GM21717 (cell line): ENCODE data around the gene PGF.
"Not testable (repeated sequence)": the region's sequence is repeated elsewhere in the genome, so short reads cannot be mapped to it uniquely, and the experiment has no call there.

ENCODE experiments used
- ATAC-seq: cut with Tn5 transposase; IDR thresholded peaks from one replicate; pipeline ENCODE4 v1.9.1; 2021; ENCODE audit warnings: mild to moderate bottlenecking, moderate library complexity; ENCODE audit not compliant: unreplicated experiment

PGF gene

DNA sequence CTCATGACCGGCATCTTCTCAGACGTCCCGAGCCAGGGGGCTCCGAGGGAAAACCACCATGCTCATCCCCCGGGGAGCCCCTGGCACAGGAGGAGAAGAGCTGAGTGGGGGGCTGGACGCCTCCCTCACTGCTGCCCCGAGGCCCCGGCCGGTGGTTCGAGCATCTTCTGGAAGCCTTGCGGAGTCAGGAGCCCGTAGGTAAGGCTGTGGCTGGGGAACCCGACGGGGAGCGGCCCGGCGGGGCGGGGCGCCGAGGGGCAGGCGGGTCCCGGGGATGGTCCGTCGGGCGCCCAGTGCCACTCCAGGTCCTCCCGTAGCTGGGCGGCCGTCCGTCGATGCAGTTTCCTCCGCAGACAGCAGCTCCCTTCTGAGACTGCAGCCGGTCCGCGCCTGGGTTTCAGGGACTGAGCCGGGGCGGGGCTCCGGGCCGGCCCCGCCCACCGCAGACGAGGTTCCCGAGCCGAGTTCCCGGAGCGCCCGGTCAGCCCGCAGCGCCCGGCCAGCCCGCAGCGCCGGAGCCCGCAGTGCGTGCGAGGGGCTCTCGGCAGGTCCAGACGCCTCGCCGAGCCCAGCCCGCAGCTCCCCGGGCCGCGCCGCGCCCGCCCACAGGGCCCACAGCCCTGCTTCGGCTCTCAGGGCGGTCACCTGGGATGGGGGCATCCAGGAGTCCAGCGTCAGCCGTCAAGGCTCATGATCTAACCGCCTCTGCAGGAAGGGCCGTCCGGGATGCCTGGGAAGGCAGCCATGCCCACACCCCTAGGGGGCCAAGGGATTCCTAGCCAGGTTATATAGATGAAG, at the start of gene PGF:
Gene PGF, minus strand, starts transcription at position 369 of the 798 bp plus-strand sequence. Its CDS starts 355 bp downstream, at position 14.
- no peak for ATAC-seq

- no peak for ATAC-seq
Observed at GRCh38 chr14:75003250-75004027, 48.0 kb upstream of the PGF start.

DNA sequence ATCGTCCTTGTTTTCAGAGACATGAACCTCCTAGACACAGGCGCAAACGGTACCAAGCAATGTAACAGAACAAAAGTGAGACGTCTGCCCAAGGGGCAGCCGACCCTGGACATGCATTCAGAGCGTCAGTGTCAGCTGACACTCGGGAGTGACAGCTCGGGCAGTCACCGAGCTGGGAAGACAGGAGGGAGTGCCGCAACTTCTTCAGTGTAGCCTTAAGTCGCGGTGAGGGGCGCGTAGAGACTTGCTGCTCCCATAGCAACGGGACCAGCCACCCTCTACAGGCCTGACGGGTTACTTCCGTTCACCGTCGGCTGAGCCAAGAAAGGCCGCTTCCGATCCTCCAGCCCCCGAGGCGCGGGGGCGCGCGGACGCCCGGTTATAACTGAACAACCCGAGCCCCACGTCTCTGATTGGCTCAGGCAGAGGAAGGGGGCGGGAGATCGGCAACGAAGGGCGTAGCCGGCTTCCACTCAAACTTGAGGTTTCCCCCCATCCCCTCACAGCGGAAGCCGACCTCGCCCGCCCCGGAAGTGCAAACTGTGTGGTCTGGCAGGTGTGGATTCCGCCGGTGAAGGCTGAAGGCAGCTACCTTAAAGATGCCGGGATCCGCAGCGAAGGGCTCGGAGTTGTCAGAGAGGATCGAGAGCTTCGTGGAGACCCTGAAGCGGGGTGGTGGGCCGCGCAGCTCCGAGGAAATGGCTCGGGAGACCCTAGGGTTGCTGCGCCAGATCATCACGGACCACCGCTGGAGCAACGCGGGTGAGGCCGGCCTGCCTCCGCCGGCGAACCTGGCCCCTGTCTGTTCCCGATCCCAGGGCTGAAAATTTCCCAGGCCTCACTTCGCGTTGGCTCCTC, 47.2 kb upstream of the PGF start, which contains the start of gene EIF2B2:
Gene EIF2B2, plus strand, starts transcription at position 530 of the 858 bp plus-strand sequence. Its CDS starts 70 bp downstream, at position 600.
- peak; percentile 97 for ATAC-seq

DNA sequence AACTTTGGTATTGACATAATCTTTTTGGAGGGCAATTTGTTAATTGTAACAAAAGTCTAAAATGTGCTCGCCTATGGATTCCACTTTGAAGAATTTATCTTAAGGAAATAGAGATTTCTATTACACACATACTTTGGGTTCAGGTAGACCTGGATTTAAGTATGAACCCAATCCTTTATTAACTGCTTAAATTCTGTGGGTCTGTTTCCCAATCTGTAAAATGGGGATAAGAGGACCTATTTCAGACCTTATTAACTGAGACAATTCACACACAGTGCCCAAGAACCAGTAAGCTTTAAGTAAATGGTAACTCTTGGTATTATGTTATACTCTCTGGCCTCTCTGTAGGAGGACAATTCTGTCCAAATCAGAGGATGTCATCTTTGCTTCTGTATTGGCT, 46.5 kb upstream of the PGF start:
- ATAC-seq = no peak

DNA sequence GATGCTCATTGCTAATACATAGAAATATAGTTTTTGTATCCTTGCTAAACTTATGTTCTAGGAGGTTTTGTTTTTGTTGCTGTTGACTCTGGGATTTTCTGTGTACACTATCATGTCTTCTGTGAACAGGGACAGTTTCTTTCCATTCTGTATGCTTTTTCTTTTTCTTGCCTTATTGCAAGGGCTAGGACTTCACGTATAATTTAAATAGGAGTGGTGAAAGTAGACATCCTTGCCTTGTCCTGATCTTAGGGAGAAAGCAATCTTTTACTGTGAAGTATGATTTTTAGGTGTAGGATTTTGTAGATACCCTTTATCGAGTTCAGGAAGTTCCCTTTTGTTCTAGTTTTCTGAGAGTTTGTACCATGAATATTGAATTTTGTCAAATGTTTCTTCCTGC, 45.9 kb upstream of the PGF start:
- ATAC-seq = no peak

- not testable (repeated sequence) for ATAC-seq
Observed at GRCh38 chr14:74995781-74996180, 40.4 kb upstream of the PGF start.

GRCh38 chr14:74994182-74994581, 38.8 kb upstream of the PGF start:
- ATAC-seq = not testable (repeated sequence)

DNA sequence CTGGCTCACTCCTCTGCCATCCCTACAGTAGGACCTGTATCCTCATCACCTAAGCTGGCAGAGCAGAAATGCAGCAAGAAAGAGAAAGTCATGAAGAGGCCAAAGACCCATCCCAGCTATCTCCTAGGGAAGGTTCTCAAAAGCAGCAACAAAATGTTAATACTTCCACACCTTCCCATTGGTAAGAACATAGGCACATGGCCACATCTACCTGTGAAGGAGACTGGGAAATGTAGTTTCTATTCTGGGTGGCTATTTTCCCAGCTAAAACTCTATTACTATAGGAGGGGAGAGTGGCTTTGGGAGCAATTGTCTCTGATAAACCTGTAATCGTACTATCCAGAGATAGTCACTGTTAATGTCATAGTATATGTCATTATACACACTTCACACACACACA, 33.6 kb upstream of the PGF start:
- ATAC-seq = no peak

GRCh38 chr14:74988131-74988530, 32.7 kb upstream of the PGF start:
- no peak for ATAC-seq

- no peak for ATAC-seq
Observed at GRCh38 chr14:74985806-74986205, 30.4 kb upstream of the PGF start.

- no peak for ATAC-seq
Observed at GRCh38 chr14:74985028-74985310, 29.6 kb upstream of the PGF start.

DNA sequence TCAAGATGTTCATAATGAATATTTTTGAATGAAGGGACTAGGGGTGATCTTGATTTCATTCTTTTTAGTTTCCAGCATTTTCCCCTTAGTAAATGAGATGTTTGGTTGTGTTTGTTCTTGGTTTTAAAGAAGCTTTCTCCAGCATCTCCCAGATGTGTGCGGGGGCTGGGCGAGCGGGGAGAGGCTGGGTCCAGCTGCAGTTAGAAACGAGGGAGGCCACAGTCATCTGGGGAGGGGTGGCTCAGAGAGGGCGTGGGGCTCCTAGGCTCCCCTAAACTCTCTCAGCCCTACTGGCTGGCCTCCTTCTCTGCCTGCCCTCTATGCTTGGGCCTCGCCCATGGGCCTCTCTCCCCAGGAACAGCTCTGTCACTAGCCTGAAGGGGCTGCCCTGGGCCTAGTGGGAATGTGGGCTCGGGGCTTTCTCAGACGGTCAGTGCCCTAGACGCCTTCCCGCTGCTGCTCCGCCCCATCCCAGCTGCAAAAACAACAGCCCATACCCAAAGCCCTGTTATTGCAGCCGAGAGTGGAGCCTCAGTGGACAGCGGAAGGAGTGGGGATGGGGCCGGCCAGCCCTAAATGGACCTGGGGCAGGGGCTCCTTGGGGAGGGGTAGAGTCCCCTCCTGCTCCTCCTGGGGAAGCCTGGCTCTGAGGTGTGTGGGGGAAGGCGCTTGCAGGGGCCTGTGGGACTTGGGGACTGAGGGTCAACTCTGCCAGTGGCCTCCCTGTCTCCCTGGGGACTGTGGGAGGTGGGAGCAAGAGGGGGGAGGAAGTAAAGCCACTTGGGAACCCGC, 29.0 kb upstream of the PGF start:
- no peak for ATAC-seq

DNA sequence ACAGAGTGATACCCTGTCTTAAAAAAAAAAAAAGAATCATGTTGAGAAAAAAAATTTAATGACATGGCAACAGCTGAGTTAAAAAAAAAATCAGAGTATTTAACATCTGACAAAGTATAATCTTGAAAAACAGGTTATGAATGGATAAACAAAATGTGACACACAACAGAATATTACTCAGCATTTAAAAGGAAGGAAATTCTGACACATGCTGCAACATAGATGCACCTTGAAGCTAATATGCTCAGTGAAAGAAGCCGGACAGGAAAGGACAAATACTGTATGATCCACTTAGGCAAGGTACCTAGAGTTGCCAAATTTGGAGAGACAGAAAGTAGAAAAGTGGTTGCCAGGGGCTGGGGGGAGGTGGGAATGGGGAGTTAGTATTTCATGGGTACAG, 27.9 kb upstream of the PGF start:
- ATAC-seq = no peak

GRCh38 chr14:74982661-74983060, 27.3 kb upstream of the PGF start:
- ATAC-seq = no peak

GRCh38 chr14:74981833-74982232, 26.4 kb upstream of the PGF start:
- ATAC-seq = no peak

- no peak for ATAC-seq
Observed at GRCh38 chr14:74981462-74981782, 26.0 kb upstream of the PGF start.

DNA sequence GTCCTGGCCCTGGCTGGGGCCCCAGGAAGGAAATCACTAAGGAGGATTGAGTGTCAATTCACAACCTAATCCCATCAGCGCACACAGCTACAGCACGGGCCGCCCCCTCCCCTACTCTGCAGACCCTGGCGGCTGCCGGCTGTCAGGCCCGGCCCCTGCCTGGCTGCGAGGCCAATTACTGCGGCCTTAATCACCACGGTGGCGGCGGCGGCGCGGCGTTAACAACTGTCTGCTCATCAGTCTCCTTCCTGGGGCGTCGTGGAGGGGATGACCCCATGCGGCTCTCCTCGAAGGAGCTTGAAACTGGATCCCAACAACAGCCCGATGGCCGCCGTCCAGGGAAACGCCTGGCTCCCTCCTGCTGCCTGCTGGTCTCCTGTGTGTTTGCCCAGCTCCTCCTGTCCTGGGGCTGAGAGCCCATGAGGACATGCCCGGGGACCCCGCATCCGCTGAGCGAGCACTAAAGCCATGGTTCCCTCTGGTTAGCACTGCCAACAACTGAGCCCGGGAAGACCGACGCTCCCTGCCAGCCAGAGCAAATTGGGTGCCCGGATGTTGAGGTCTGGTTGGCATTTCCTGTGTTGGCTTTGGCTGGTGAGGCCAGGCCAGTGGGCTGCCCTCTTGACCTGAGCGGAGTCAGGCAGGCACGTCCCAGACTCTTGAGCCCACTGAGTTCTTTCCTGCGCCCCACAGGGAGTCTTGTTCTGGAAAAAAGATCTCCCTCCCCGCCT, 25.5 kb upstream of the PGF start:
- no peak for ATAC-seq

GRCh38 chr14:74980398-74980730, 25.0 kb upstream of the PGF start:
- ATAC-seq = no peak

DNA sequence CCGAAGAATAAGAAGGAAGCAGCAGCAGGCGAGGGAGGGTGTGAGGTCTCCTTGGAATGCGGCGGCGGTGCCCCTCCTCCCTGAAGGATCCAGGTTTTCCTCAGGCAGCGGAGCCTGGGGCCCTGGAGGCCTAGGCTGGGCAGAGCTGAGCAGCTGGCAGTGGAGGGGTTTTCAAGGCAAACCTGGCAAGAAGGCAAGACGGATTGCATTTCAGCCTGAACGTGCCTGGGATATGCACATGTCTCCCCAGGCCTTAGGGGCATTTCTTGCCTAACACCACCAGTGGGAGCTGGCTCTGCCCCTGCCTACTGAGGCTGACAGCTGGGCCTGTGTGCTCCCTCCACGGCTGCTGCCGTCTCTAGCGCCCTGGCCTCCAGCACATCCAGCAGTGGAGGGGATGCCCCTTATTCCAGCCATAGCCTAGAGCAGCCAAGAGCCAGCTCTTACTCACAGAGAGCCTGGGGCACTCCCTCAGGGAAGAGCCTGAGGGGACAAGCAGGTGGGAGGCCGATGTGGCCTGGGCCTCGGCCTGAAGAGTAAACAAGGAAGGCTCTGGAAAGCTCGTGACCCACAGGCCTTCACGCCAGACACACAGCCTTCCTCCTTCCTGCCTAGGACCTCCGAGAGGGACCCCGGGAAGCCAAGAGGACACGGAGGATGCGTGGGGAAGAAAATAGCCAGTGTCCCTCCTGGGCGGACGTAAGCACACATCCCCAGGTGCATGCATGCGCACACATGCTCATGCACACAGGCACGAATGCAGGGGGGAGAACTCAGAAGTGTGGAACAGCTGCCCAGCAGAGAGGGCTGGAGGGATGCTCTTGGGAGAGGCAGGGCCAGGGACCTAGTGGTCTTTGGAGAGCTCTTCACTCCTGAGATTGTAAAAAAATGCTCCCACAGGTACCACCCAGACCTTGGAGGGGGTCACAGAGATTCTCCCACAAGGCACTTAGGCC, 24.3 kb upstream of the PGF start:
- ATAC-seq = no peak
